ENCODE data around the gene EPHB6. TPM values are rescaled to one million over a fixed set of nuclear protein-coding genes. Genes with fewer than 3 reads are reported as not detected.

EPHB6 gene
- total RNA-seq, 1 experiment from 2014 or later, result 0.14 TPM

GRCh38 chr7:142815134-142815533 lies 39.7 kb upstream of the EPHB6 start:
- Histone ChIP-seq H3K36me3 (no peaks in the 10 kb centered on the region), H3K4me3 (no peak overlapping the region), H3K27ac (no peak overlapping the region), H3K27me3 (peaks cover 23% of the 10 kb centered on the region), H3K4me1 (no peaks in the 10 kb centered on the region), H3K9me3 (replicated peaks) (no peaks in the 10 kb centered on the region)
- no peak for DNase-seq

- no peaks in the 10 kb centered on the region for H3K9me3 ChIP-seq (replicated peaks)
- H3K4me3 ChIP-seq, result no peak overlapping the region
- no peaks in the 10 kb centered on the region for H3K36me3 ChIP-seq
- peaks cover 32% of the 10 kb centered on the region for H3K27me3 ChIP-seq
- H3K27ac ChIP-seq, result no peak overlapping the region
- DNase-seq, result no peak
- no peaks in the 10 kb centered on the region for H3K4me1 ChIP-seq
These were observed 37.4 kb upstream of the EPHB6 start for GRCh38 chr7:142817506-142817905.

DNA sequence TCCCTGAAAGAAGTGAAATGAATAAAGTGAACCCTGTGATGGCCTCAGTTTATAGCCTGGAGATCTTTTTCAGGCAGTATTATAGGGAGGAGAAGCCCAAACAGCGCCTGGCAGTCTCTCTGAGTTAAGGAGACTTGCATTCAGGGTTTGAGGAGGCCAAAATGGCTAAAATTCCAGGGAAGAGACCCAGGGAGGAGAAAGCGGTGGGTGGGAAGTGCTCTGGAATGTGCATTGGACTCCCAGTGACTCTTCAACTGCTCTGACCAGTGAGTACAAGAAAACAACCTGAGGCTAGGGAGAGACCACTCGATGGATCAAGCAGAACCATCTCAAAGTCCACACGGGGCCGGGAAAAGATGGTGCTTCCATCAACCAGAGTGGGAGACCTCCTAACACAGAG lies 35.3 kb upstream of the EPHB6 start:
- no peak overlapping the region for H3K4me3 ChIP-seq
- peaks cover 30% of the 10 kb centered on the region for H3K27me3 ChIP-seq
- no peak overlapping the region for H3K27ac ChIP-seq
- H3K36me3 ChIP-seq, result no peaks in the 10 kb centered on the region
- H3K9me3 ChIP-seq (replicated peaks), result no peaks in the 10 kb centered on the region
- no peak for DNase-seq
- H3K4me1 ChIP-seq, result no peaks in the 10 kb centered on the region

DNA sequence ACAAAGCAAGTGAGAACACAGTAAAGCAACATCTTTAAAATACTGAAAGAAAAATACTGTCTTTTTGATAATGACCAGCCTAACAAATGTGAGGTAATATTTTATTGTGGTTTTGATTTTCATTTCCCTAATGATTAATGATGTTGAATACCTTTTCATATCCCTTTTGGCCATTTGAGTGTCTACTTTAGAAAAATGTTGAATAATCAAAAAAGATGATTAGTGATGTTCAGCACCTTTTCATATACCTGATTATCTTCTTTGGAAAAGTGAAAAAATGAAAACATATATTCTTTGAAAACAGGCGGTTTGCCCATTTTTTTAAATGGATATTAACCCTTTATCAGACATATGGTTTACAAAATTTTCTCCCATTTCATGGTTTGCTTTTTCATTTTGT lies 32.2 kb upstream of the EPHB6 start:
- no peak for DNase-seq
- Histone ChIP-seq H3K36me3 (no peaks in the 10 kb centered on the region), H3K4me3 (no peak overlapping the region), H3K9me3 (replicated peaks) (peaks cover 5% of the 10 kb centered on the region; the same call in 1 of the 2 replicates), H3K4me1 (no peaks in the 10 kb centered on the region), H3K27me3 (peaks cover 14% of the 10 kb centered on the region), H3K27ac (no peak overlapping the region)

DNA sequence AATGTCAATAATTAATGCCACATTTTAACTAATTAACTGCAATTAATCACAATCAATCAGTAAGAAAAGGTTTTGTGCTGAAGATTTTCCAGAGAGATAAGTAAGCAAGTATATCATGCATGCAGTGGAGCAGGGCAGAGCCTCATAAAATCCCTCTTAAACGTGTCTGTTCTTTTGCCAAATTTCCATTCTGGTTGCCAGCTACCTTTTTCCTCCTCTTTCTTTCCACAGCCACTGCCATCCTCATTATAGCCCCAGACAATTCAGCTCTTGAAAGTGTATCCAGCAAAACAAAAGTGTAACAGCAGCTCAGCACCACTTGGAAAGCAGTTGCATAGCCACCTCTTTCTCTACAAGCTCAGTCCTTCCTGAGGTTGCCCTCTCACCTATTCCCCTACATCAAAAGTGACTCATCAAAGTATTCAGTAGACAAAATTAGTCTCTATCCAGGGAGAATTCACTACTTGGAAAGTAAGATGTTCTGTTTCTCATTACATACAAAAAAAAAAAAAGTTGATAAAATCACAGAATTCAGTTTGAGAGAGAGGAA lies 26.9 kb upstream of the EPHB6 start:
- no peak overlapping the region for H3K4me3 ChIP-seq
- no peak for DNase-seq
- peaks cover 5% of the 10 kb centered on the region; the same call in 1 of the 2 replicates for H3K9me3 ChIP-seq (replicated peaks)
- H3K36me3 ChIP-seq, result no peaks in the 10 kb centered on the region
- H3K27me3 ChIP-seq, result no peaks in the 10 kb centered on the region; the same call in 1 of the 2 replicates
- no peak overlapping the region for H3K27ac ChIP-seq
- no peaks in the 10 kb centered on the region for H3K4me1 ChIP-seq

DNA sequence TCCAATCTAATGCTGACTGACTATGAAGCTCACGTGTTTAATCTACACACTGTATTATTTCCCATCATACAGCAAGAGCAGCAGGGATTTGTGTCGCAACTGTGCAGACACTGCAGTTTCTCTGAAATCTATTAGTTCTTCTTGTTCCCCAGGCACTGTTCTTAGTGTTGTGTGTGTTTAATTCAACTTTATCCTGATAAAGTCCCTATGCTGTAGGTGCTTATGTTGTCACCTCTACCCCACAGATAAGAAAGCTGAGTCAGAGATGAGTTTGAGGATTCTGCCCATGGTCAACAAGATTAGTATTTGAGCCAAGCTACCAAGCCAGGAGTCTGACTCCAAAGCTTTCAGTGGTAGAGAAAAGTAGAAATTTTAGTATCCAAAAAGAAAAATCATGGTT lies 22.5 kb upstream of the EPHB6 start:
- H3K4me1 ChIP-seq, result no peaks in the 10 kb centered on the region
- DNase-seq, result no peak
- no peaks in the 10 kb centered on the region for H3K27me3 ChIP-seq
- no peaks in the 10 kb centered on the region for H3K9me3 ChIP-seq (replicated peaks)
- H3K27ac ChIP-seq, result no peak overlapping the region
- no peaks in the 10 kb centered on the region for H3K36me3 ChIP-seq
- H3K4me3 ChIP-seq, result no peak overlapping the region

DNA sequence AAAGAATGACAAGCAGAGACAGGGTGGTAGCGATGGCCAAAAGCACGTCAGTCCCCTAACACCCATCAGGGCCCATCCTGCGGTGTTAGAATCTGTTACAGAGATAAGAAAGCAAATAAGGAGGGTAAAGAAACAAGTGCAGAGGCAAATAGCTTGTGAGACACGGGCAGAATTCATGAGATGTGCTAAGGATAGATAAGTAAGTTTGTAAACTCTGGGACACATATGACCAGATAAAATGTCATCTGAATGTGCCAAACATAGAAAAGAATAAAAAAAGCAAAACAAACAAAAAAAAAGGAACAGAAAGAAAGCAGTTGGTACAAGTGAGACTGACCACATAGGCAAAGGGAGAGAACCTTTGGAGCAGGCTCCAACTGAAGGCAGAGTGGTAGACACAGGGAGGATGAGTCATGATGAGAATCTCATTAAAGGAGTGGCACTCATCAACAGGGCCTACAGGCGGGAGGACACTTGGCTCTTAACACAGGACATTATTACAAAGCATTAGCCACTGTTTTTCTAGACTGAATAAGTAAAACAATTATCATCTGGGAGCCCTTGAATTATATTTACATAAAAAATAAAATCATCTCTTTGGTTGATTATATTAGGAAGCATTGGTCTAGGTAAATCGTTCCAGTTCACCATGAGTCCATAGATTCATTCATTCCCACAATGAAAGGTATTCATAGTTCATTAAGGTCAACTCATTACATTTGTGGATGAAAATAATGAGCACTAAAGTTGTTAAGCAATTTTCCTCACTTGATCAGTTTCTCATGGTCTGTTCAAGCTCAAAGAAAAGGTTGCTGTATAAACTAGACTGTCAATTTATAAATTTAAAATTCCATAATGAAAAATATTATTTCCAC lies 21.5 kb upstream of the EPHB6 start:
- H3K36me3 ChIP-seq, result no peaks in the 10 kb centered on the region
- DNase-seq, result no peak
- H3K27me3 ChIP-seq, result no peaks in the 10 kb centered on the region
- H3K4me3 ChIP-seq, result no peak overlapping the region
- H3K4me1 ChIP-seq, result no peaks in the 10 kb centered on the region
- H3K9me3 ChIP-seq (replicated peaks), result no peaks in the 10 kb centered on the region
- H3K27ac ChIP-seq, result no peak overlapping the region

DNA sequence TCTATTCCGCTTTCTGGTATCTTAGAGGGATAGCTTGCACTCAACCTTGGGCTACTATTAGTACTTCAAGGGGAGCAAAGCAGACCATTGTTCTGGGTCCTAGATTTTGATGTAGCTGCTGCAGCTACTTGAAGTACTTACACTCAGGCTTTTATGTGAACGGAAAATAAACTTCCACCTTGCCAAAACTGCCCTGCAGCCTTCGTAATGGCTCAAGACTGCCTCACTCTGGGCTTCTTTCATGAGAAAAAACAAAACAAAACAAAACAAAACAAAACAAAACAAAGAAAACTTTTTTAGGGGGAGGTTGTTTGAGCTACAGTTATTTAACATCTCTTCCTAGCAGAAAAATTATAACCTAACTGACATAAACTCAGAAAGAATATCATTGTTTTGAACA lies 19.4 kb upstream of the EPHB6 start:
- Histone ChIP-seq H3K27me3 (no peaks in the 10 kb centered on the region), H3K36me3 (no peaks in the 10 kb centered on the region), H3K4me1 (no peaks in the 10 kb centered on the region), H3K9me3 (replicated peaks) (no peaks in the 10 kb centered on the region), H3K4me3 (no peak overlapping the region), H3K27ac (no peak overlapping the region)
- no peak for DNase-seq

- Histone ChIP-seq H3K36me3 (no peaks in the 10 kb centered on the region), H3K27ac (no peak overlapping the region)
These were observed 18.4 kb upstream of the EPHB6 start for GRCh38 chr7:142836426-142836825.

DNA sequence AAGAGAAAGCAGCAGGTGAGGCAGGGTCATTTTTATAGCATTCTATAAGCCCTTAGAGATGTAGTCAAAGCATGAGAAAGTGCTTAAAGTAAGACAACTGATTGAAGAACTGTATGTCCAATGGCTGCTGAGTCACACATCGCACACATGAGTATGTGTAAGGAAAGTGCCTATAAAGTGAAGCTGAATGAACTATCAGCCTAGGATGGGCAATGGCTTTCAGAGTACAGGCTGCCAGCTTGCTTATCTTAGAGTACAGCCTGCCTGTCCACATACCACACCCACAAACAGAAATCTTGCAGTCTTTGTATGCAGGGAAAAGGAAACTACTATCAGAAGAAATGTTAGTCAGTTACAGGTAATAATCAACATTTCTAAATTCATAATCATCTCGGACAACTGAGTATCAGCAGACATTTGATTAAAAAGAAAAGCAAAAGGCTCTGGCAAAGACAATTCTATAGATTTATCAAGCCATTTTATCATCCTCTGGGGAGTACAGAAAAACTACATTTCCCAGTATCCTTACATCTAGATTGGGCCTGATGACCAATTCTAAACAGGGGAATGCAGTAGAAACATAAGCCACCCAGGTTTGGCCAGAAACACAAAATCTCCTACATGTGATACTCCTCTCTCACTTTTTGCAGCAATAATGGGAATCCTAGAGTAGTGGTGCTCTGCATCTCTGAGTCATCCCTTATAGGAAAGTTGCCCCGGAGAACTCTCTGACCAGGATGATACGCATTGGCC lies 16.2 kb upstream of the EPHB6 start:
- Histone ChIP-seq H3K4me1 (no peaks in the 10 kb centered on the region), H3K27ac (no peak overlapping the region), H3K9me3 (replicated peaks) (no peaks in the 10 kb centered on the region), H3K4me3 (no peak overlapping the region), H3K27me3 (no peaks in the 10 kb centered on the region), H3K36me3 (no peaks in the 10 kb centered on the region)
- DNase-seq, result no peak

More at GRCh38 chr7:142836426-142836825, 18.4 kb upstream of the EPHB6 start:
- no peak for DNase-seq
- no peak overlapping the region for H3K4me3 ChIP-seq
- no peaks in the 10 kb centered on the region for H3K27me3 ChIP-seq
- no peaks in the 10 kb centered on the region for H3K9me3 ChIP-seq (replicated peaks)
- no peaks in the 10 kb centered on the region for H3K4me1 ChIP-seq

GRCh38 chr7:142842251-142842766 lies 12.6 kb upstream of the EPHB6 start:
- H3K36me3 ChIP-seq, result no peaks in the 10 kb centered on the region
- DNase-seq, result no peak
- H3K27ac ChIP-seq, result no peak overlapping the region
- no peaks in the 10 kb centered on the region for H3K4me1 ChIP-seq
- 0 out of 2 replicates have a peak, but pooled peaks cover 4% of the 10 kb centered on the region for H3K27me3 ChIP-seq
- no peak overlapping the region for H3K4me3 ChIP-seq
- no peaks in the 10 kb centered on the region for H3K9me3 ChIP-seq (replicated peaks)

DNA sequence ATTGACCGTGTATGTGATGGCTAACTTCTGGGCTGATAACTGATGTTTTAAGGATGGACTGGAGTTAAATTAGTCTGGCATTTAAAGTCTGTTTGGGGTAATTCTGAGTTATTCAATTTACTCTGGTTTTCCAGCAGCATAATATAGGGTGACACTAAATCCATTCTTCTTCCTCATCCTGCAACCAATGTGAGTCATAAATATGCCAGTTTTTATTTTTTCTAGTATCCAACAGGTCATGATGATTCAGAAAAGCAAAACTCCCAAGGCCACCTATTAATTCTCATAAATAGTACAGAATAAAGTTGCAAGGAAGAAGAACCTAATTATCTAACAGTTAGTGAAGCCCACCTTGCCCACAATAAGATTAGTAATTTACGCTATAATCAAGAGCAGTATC lies 7.5 kb upstream of the EPHB6 start:
- no peaks in the 10 kb centered on the region for H3K4me1 ChIP-seq

DNA sequence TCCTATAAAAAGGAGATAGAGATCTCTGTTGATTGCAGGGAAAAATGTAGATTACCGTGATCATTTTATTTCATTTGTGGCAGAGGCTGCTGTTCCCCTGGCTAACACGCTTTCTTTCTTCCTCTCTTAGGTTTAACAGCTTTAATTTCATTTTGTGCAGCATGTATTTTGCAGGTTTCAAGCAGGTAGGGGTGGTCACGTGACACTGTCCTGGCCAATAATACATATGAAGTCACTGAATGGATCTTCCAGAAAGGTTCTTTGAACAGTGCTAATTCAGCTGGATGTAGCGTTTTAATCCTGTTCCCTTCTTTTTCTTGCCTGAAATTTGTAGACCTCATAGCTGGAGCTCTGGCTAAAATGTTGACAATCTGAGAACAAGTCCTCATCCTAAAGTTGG lies 3.6 kb upstream of the EPHB6 start:
- Histone ChIP-seq H3K4me1 (no peaks in the 10 kb centered on the region), H3K27ac (no peak overlapping the region), H3K4me3 (no peak overlapping the region), H3K36me3 (no peaks in the 10 kb centered on the region), H3K9me3 (replicated peaks) (no peaks in the 10 kb centered on the region), H3K27me3 (peaks cover 22% of the 10 kb centered on the region)
- DNase-seq, result no peak

More for the DNA sequence above, 7.5 kb upstream of the EPHB6 start:
- Histone ChIP-seq H3K27ac (no peak overlapping the region), H3K9me3 (replicated peaks) (no peaks in the 10 kb centered on the region), H3K27me3 (peaks cover 20% of the 10 kb centered on the region), H3K4me3 (no peak overlapping the region), H3K36me3 (no peaks in the 10 kb centered on the region)
- DNase-seq, result no peak

DNA sequence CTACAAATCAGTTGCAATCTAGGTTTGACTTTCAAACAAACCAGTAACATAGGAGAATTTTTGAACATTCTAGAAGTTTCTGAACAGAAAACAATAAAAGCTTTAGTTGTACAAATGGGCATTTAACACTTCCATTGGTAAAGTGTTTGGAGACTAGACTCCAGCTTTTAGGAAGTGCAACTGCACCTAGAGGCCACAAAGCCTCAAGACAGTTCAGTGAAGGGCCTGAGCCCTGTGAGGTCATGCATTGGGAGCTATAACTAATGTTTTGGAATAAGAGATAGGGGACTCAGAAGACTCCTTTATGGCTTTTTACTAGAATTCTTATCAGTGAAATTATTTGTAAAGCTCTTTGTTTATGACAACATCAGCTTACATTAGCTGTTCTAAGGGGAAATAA lies 3.0 kb upstream of the EPHB6 start:
- DNase-seq, result no peak
- Histone ChIP-seq H3K27me3 (peaks cover 22% of the 10 kb centered on the region), H3K27ac (no peak overlapping the region), H3K9me3 (replicated peaks) (no peaks in the 10 kb centered on the region), H3K4me3 (no peak overlapping the region), H3K4me1 (no peaks in the 10 kb centered on the region), H3K36me3 (no peaks in the 10 kb centered on the region)
